A673 (cell line): ENCODE measurements around the gene NCKAP5.

Source experiments
- CTCF ChIP-seq: fragments of 300-800, 200-600 bp; sonication (generic); conservative IDR thresholded peaks from 2 replicates; pipeline ENCODE4 v1.5.1; 2017; ENCODE audit warnings: low read depth, mild to moderate bottlenecking, antibody characterized with exemption, low read length, moderate library complexity, mixed read lengths
- EZH2 ChIP-seq: fragments of 200-600 bp; sonication (generic); IDR thresholded peaks from 2 replicates; pipeline ENCODE4 v1.6.1; 2017; ENCODE audit warnings: borderline replicate concordance, low read depth, mild to moderate bottlenecking, mixed read lengths, antibody characterized with exemption, low read length; ENCODE audit not compliant: poor library complexity, severe bottlenecking

- TF ChIP-seq CTCF (no peak), EZH2 (no peak)
These were observed 602.8 kb downstream of the NCKAP5 start for GRCh38 chr2:132965460-132965859.
